T-cell (primary cell): ENCODE measurements around the gene PTGES2. TPM values are rescaled to one million over a fixed set of nuclear protein-coding genes. Genes with fewer than 3 reads are reported as not detected.

Experiments
- ATAC-seq, 4 experiments: fragments of 200-7000 bp in 3 of 4; fragments of 150-1000 bp in 1 of 4; cut with Tn5 transposase; replicated peaks in 1 of 4; 1 replicate in 3 of 4; 2 replicates in 1 of 4; pipeline ENCODE4 v1.10.0; 2021; ENCODE audit warnings: moderate library complexity in 3 of 4, mild to moderate bottlenecking in 2 of 4, moderate number of reproducible peaks in 1 of 4
- CTCF ChIA-PET, 2 donors: fragments of 300-600 bp; sonication (Branson Sonifier 250); formaldehyde crosslinking; loops; one replicate each; lab custom pipeline; 2022; ENCODE audit warnings: antibody characterized with exemption in 2 of 2; lab: Charles Lee
- POLR2A ChIA-PET, 2 donors: fragments of 300-600 bp; sonication (Branson Sonifier 250); formaldehyde crosslinking; loops; one replicate each; lab custom pipeline; 2022; ENCODE audit warnings: antibody characterized with exemption in 2 of 2; lab: Charles Lee
- DNase-seq, 35 experiments: peaks; one replicate each; pipeline versions ENCODE4 v3.0.0 to v3.0.0-alpha.2; 2013 to 2023
- H3K27ac ChIP-seq: one replicate; pipeline ENCODE4 v1.5.1; 2013; ENCODE audit warnings: low read length
- H3K27me3 ChIP-seq, 2 experiments: replicated peaks in 1 of 2; 1 replicate in 1 of 2; 2 replicates in 1 of 2; pipeline versions ENCODE4 v1.6.1 to v1.7.0; 2013; ENCODE audit warnings: low read length in 1 of 2, mixed read lengths in 1 of 2; ENCODE audit not compliant: control insufficient read depth in 2 of 2, insufficient read depth in 2 of 2; ENCODE audit errors: extremely low read depth in 1 of 2
- H3K36me3 ChIP-seq, 2 donors: 1 replicate in 1 of 2; 2 replicates in 1 of 2; pipeline versions ENCODE4 v1.6.1 to v1.7.0; 2013; ENCODE audit warnings: low read length in 1 of 2; ENCODE audit not compliant: control insufficient read depth in 2 of 2, insufficient read depth in 1 of 2; ENCODE audit errors: extremely low read depth in 1 of 2
- H3K4me1 ChIP-seq, 2 experiments: 1 replicate in 1 of 2; 2 replicates in 1 of 2; pipeline versions ENCODE4 v1.6.1 to v1.7.0; 2013; ENCODE audit warnings: low read length in 2 of 2, mixed read lengths in 1 of 2; ENCODE audit not compliant: insufficient read depth in 2 of 2, control insufficient read depth in 1 of 2; ENCODE audit errors: extremely low read depth in 1 of 2
- H3K4me3 ChIP-seq, 2 donors: 1 replicate in 1 of 2; 2 replicates in 1 of 2; pipeline versions ENCODE4 v1.5.1 to v1.7.0; 2013; ENCODE audit warnings: mild to moderate bottlenecking in 2 of 2, low read length in 1 of 2, moderate library complexity in 1 of 2; ENCODE audit not compliant: control insufficient read depth in 1 of 2; ENCODE audit errors: extremely low read depth in 1 of 2
- H3K9me3 ChIP-seq: 2 replicates; pipeline ENCODE4 v1.7.0; 2013
- H3K27ac Mint-ChIP-seq, 2 donors: one replicate each; pipeline ENCODE4 v1.8.0; 2020 to 2021; ENCODE audit warnings: mild to moderate bottlenecking in 2 of 2, mixed read lengths in 2 of 2
- H3K27me3 Mint-ChIP-seq, 2 donors: one replicate each; pipeline ENCODE4 v1.8.0; 2021 to 2022; ENCODE audit warnings: mixed read lengths in 2 of 2
- H3K36me3 Mint-ChIP-seq: one replicate; pipeline ENCODE4 v1.8.0; 2021; ENCODE audit warnings: mixed read lengths
- H3K4me1 Mint-ChIP-seq, 3 donors: one replicate each; pipeline ENCODE4 v1.8.0; 2020 to 2022; ENCODE audit warnings: mixed read lengths in 3 of 3, mild to moderate bottlenecking in 1 of 3
- H3K4me3 Mint-ChIP-seq, 3 donors: one replicate each; pipeline ENCODE4 v1.8.0; 2020 to 2022; ENCODE audit warnings: mild to moderate bottlenecking in 3 of 3, mixed read lengths in 3 of 3, moderate library complexity in 3 of 3
- H3K9me3 Mint-ChIP-seq, 3 donors: one replicate each; pipeline ENCODE4 v1.8.0; 2020 to 2022; ENCODE audit warnings: mixed read lengths in 3 of 3
- WGBS: methylation state at CpG from one replicate; pipeline ENCODE4 v1.1.5; 2013; ENCODE audit warnings: missing lambda C conversion rate; ENCODE audit not compliant: insufficient coverage; 5-methylcytosine and 5-hydroxymethylcytosine counted together
- total RNA-seq, 35 experiments: library from RNA in 6 of 35; stranded (reverse) in 6 of 35; fragments of 120-200 nt in 1 of 35; gene quantifications; one replicate each; pipeline versions ENCODE4 v1.2.1 to v1.2.4 and lab custom pipeline; 2013 to 2026

The PTGES2 gene
- total RNA-seq, 5 donors from 2014 or later (not counting 1 experiment from before 2014, with no cell fraction given): 60.2 to 91.7 (median 79.2) TPM

- H3K4me1 Mint-ChIP-seq: peaks cover 0 to 10% (median 4%) of the 10 kb centered on the region in 3 donors
- Histone ChIP-seq H3K36me3 (no peaks in the 10 kb centered on the region), H3K4me1 (peaks cover 0 to 5% of the 10 kb centered on the region in 2 experiments), H3K27ac (no peak overlapping the region), H3K4me3 (no peak overlapping the region), H3K9me3 (no peaks in the 10 kb centered on the region), H3K27me3 (peaks cover 0 to 17% of the 10 kb centered on the region in 2 experiments)
- no peak overlapping the region for H3K27ac Mint-ChIP-seq
- no peaks in the 10 kb centered on the region for H3K36me3 Mint-ChIP-seq
- POLR2A ChIA-PET: no interaction called here
- no peaks in the 10 kb centered on the region for H3K9me3 Mint-ChIP-seq
- CTCF ChIA-PET: no interaction called here
- DNase-seq: peak in 2 of 35 experiments; percentile 6 to 29
- WGBS: 83% methylated on average over 16 of the region's 19 CpGs
- H3K4me3 Mint-ChIP-seq: no peak overlapping the region
- H3K27me3 Mint-ChIP-seq: no peaks in the 10 kb centered on the region
- peak in 2 of 4 experiments; percentile 25 to 40 for ATAC-seq
These were observed 23.2 kb upstream of the PTGES2 start for GRCh38 chr9:128150594-128151308.

DNA sequence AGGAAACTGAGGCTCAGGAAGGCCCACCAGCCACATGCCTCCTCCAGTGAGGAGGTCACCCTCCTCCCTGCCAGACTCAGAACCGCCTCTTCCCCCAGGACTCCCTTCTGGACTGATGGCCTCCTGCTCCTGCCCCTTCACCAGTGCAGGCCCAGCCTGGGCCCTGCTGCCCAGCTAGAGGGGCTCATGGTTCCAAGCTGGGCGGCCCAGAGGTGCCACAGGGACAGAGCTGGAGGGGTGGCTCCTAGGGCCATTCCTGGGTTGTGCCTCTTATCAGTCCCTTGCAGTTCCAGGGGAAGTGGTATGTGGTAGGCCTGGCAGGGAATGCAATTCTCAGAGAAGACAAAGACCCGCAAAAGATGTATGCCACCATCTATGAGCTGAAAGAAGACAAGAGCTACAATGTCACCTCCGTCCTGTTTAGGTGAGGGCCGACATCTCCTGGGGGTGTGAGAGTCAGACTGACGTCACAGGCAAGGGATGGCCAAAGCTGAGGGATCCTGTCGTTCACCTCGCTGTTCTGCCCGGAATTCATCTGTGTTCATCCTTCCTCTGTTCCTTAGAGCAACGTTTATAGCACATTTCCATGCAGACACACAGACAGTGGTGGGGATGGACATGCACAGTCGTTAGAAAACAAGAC is 22.5 kb upstream of the PTGES2 start:
- DNase-seq: no peak
- peaks cover 0 to 5% of the 10 kb centered on the region in 2 experiments for H3K4me1 ChIP-seq
- no peak for ATAC-seq
- Mint-ChIP-seq H3K4me1 (peaks cover 0 to 10% (median 4%) of the 10 kb centered on the region in 3 donors), H3K27ac (peak overlapping the region in 1 of 2 donors; percentile 28), H3K36me3 (no peaks in the 10 kb centered on the region), H3K9me3 (no peaks in the 10 kb centered on the region), H3K27me3 (no peaks in the 10 kb centered on the region), H3K4me3 (no peak overlapping the region)
- ChIA-PET POLR2A (no interaction called here), CTCF (no interaction called here)
- peaks cover 0 to 17% of the 10 kb centered on the region in 2 experiments for H3K27me3 ChIP-seq
- H3K27ac ChIP-seq: no peak overlapping the region
- WGBS: 83% methylated on average over 8 of the region's 11 CpGs
- no peaks in the 10 kb centered on the region for H3K36me3 ChIP-seq
- no peaks in the 10 kb centered on the region for H3K9me3 ChIP-seq
- H3K4me3 ChIP-seq: no peak overlapping the region

- Mint-ChIP-seq H3K4me1 (peaks cover 0 to 10% (median 4%) of the 10 kb centered on the region in 3 donors), H3K4me3 (no peak within 1 kb of the TSS), H3K27ac (peak within 1 kb of the TSS in 1 of 2 donors; percentile 28), H3K27me3 (no peaks in the 10 kb centered on the region), H3K36me3 (no peaks in the 10 kb centered on the region), H3K9me3 (no peaks in the 10 kb centered on the region)
- POLR2A ChIA-PET: no interaction called here
- H3K4me1 ChIP-seq: peaks cover 0 to 5% of the 10 kb centered on the region in 2 experiments
- no peak within 1 kb of the TSS for H3K27ac ChIP-seq
- WGBS: 91% methylated on average over 9 of the region's 9 CpGs
- H3K36me3 ChIP-seq: no peaks in the 10 kb centered on the region
- no peaks in the 10 kb centered on the region for H3K9me3 ChIP-seq
- CTCF ChIA-PET: no interaction called here
- no peak for ATAC-seq
- no peak for DNase-seq
- H3K4me3 ChIP-seq: no peak within 1 kb of the TSS
- peaks cover 0 to 17% of the 10 kb centered on the region in 2 experiments for H3K27me3 ChIP-seq
These were observed 21.6 kb upstream of the PTGES2 start, which contains the start of gene LCN2 for GRCh38 chr9:128149001-128149701. TSS of gene LCN2 (plus strand) at chr9:128149453. CDS start at chr9:128149526, 73 bp downstream.

GRCh38 chr9:128148509-128149000 is 21.0 kb upstream of the PTGES2 start:
- POLR2A ChIA-PET: no interaction called here
- Histone ChIP-seq H3K27ac (no peak overlapping the region), H3K4me1 (peaks cover 0 to 5% of the 10 kb centered on the region in 2 experiments), H3K27me3 (peaks cover 0 to 17% of the 10 kb centered on the region in 2 experiments), H3K36me3 (no peaks in the 10 kb centered on the region), H3K9me3 (no peaks in the 10 kb centered on the region), H3K4me3 (no peak overlapping the region)
- H3K4me3 Mint-ChIP-seq: no peak overlapping the region
- H3K27me3 Mint-ChIP-seq: no peaks in the 10 kb centered on the region
- H3K36me3 Mint-ChIP-seq: no peaks in the 10 kb centered on the region
- ATAC-seq (no peak), DNase-seq (no peak)
- no peak overlapping the region for H3K27ac Mint-ChIP-seq
- CTCF ChIA-PET: no interaction called here
- H3K9me3 Mint-ChIP-seq: no peaks in the 10 kb centered on the region
- 96% methylated on average over 2 of the region's 5 CpGs for WGBS
- peaks cover 1 to 12% (median 6%) of the 10 kb centered on the region in 3 donors for H3K4me1 Mint-ChIP-seq

DNA sequence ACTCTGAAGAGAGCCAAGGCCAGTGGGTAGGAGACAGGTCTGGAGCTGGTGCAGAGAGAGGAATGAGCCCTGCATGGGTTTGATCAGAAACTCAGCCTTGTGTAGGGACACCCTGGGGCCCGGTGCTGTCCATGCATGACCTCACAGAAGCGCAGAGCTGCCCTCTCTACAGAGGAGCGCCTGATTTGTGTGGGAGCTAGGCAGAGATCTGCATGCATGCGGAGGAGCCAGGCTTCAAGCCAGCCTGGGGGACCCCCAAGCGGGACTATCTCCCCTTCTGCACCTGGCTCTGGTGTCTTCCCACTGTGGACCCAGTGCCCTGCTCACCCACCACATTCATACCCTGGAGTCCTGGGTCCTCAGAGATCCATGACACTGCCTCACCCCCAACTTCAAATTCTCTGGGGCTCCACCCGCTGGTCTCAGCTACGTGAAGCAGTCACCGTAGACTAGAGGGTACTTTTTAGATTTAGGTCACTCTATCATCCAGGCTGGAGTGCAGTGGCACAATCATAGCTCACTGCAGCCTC is 19.1 kb upstream of the PTGES2 start:
- H3K4me1 Mint-ChIP-seq: peaks cover 17 to 28% (median 20%) of the 10 kb centered on the region in 3 donors
- CTCF ChIA-PET: no interaction called here
- H3K9me3 Mint-ChIP-seq: no peaks in the 10 kb centered on the region
- H3K36me3 ChIP-seq: no peaks in the 10 kb centered on the region
- H3K9me3 ChIP-seq: no peaks in the 10 kb centered on the region
- H3K4me3 Mint-ChIP-seq: no peak overlapping the region
- no peak overlapping the region for H3K27ac Mint-ChIP-seq
- H3K27ac ChIP-seq: no peak overlapping the region
- H3K36me3 Mint-ChIP-seq: no peaks in the 10 kb centered on the region
- POLR2A ChIA-PET: no interaction called here
- H3K4me1 ChIP-seq: peaks cover 9 to 19% of the 10 kb centered on the region in 2 experiments
- no peak overlapping the region for H3K4me3 ChIP-seq
- WGBS: 82% methylated on average over 7 of the region's 8 CpGs
- no peak for ATAC-seq
- DNase-seq: no peak
- H3K27me3 Mint-ChIP-seq: no peaks in the 10 kb centered on the region
- H3K27me3 ChIP-seq: peaks cover 0 to 15% of the 10 kb centered on the region in 2 experiments

DNA sequence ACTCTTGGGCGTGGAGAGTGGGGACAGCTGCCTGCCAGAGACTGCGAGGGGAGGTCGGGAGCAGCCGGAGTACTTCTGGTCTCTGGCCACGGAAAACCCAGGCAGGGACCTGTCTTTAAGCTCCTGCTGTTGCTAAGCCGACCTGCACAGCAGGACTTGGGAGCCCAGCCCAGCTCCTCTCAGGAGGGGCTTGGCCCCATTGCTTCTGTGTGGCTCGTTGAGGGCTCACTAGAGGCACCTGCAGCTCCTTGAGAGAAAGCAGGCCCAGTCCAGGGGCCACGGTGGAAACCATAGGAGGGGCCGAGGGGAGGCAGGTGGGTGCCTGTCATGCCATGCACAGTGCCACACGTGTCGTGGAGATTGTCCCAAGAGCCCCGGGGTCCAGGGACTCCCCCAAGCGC is 18.4 kb upstream of the PTGES2 start:
- peaks cover 0 to 14% of the 10 kb centered on the region in 2 experiments for H3K27me3 ChIP-seq
- DNase-seq (no peak), ATAC-seq (no peak)
- Mint-ChIP-seq H3K36me3 (no peaks in the 10 kb centered on the region), H3K27ac (no peak overlapping the region), H3K4me1 (peaks cover 18 to 27% (median 20%) of the 10 kb centered on the region in 3 donors), H3K27me3 (no peaks in the 10 kb centered on the region), H3K9me3 (no peaks in the 10 kb centered on the region), H3K4me3 (no peak overlapping the region)
- H3K4me1 ChIP-seq: peaks cover 9 to 20% of the 10 kb centered on the region in 2 experiments
- 83% methylated on average over 12 of the region's 13 CpGs for whole genome bisulfite sequencing
- no peaks in the 10 kb centered on the region for H3K9me3 ChIP-seq
- no peak overlapping the region for H3K27ac ChIP-seq
- no peaks in the 10 kb centered on the region for H3K36me3 ChIP-seq
- H3K4me3 ChIP-seq: no peak overlapping the region
- CTCF ChIA-PET: no interaction called here
- POLR2A ChIA-PET: no interaction called here
